Thymus (tissue), 11 donors: Measurements from ENCODE around the gene DNM1. TPM values are rescaled to one million over a fixed set of nuclear protein-coding genes. Genes with fewer than 3 reads are reported as not detected.
"Not testable (repeated sequence)": the region's sequence is repeated elsewhere in the genome, so short reads cannot be mapped to it uniquely, and the experiment has no call there.

ENCODE experiments used
- DNase-seq, 9 donors: peaks; one replicate each; pipeline ENCODE4 v3.0.0-alpha.2; 2013; ENCODE audit warnings: low spot score in 9 of 9, low read depth in 6 of 9, missing footprints in 1 of 9
- H3K27ac ChIP-seq, 2 donors: one replicate each; pipeline ENCODE4 v1.5.1; 2013; ENCODE audit warnings: control low read depth in 1 of 2, low read depth in 1 of 2, low read length in 1 of 2, mild to moderate bottlenecking in 1 of 2, moderate library complexity in 1 of 2
- H3K27me3 ChIP-seq, 2 donors: one replicate each; pipeline ENCODE4 v1.5.1; 2013; ENCODE audit warnings: low read length in 1 of 2; ENCODE audit not compliant: control insufficient read depth in 2 of 2, insufficient read depth in 1 of 2
- H3K36me3 ChIP-seq, 2 donors: one replicate each; pipeline ENCODE4 v1.5.1; 2013; ENCODE audit warnings: low read length in 1 of 2, mild to moderate bottlenecking in 1 of 2, moderate library complexity in 1 of 2; ENCODE audit not compliant: control insufficient read depth in 2 of 2, insufficient read depth in 2 of 2
- H3K4me1 ChIP-seq, 2 donors: one replicate each; pipeline ENCODE4 v1.5.1; 2013; ENCODE audit warnings: low read length in 2 of 2; ENCODE audit not compliant: control insufficient read depth in 2 of 2, insufficient read depth in 2 of 2
- H3K4me3 ChIP-seq, 2 donors: one replicate each; pipeline ENCODE4 v1.5.1; 2013; ENCODE audit warnings: low read length in 2 of 2, control low read depth in 1 of 2, mild to moderate bottlenecking in 1 of 2
- H3K9me3 ChIP-seq, 2 donors: one replicate each; pipeline ENCODE4 v1.5.1; 2013; ENCODE audit warnings: low read length in 1 of 2, mild to moderate bottlenecking in 1 of 2; ENCODE audit not compliant: control insufficient read depth in 2 of 2, insufficient read depth in 1 of 2
- WGBS: extraction: QIAGEN DNeasy Blood & Tissue Kit; methylation state at CpG from one replicate; pipeline ENCODE4 v1.1.7; 2013; 5-methylcytosine and 5-hydroxymethylcytosine counted together
- polyA plus RNA-seq: library from polyadenylated mRNA; stranded (reverse); fragments of 200-250 nt; gene quantifications from one replicate; pipeline ENCODE4 v1.2.3, GENCODE V29; 2013
- total RNA-seq: library from RNA; stranded (reverse); fragments of 120-200 nt; gene quantifications from one replicate; pipeline ENCODE4 v1.2.4, GENCODE V29; 2013
- donor health status: healthy.

DNM1 gene
- total and polyA plus RNA-seq, 2 donors: 0.94 to 4.5 TPM

DNA sequence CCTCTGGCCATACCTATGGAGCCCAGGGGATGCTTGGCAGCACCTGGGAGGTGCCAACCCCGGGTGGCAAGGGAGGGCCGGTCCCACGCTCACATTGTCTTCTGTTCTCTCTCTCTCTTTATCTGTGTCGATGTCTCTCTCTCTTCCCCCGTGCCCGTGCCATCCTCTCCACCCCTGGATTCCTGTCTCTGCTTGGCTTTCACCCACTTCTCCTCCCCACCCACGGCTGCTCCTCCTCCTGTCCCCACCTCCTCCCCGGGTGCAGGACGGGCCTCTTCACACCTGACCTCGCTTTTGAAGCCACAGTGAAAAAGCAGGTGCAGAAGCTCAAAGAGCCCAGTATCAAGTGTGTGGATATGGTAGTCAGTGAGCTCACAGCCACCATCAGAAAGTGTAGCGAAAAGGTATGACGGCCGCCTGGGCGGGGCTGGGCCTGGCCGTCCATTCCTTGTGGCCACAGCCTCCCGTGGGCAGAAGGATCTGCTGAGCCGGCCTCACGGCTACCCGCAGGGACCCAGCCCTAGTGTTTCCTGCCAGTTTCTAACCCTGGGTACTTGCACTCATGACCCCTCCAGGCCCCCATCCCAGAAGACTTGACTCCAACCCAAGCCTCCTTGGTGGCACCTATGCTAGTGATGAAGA, 22.7 kb downstream of the DNM1 start:
- whole genome bisulfite sequencing: 94% methylated on average over 19 of the region's 19 CpGs
- Histone ChIP-seq H3K9me3 (no peaks in the 10 kb centered on the region), H3K36me3 (no peaks in the 10 kb centered on the region), H3K27me3 (no peaks in the 10 kb centered on the region), H3K4me3 (no peak overlapping the region), H3K27ac (no peak overlapping the region), H3K4me1 (no peaks in the 10 kb centered on the region)
- DNase-seq: no peak

DNA sequence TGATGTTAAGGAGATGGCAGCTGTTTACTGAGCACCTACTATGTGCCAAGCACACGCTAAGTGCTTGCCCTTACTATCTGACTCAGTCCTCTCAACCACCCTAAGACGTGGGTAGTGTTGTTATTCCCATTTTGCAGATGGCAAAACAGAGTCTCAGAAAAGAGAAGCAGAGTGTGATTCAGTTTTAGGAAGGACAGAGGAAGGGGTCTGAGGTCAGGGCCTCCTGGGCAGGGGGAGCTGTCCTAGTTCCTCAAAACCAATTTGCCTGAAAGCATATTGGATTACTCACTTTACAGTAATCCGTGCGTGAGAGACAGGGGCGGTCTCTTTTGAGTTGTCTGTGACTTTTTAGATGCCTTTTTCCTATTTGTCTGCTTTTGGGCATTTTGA, 23.2 kb downstream of the DNM1 start:
- Histone ChIP-seq H3K27ac (no peak overlapping the region), H3K27me3 (no peaks in the 10 kb centered on the region), H3K9me3 (no peaks in the 10 kb centered on the region), H3K4me3 (no peak overlapping the region), H3K4me1 (no peaks in the 10 kb centered on the region), H3K36me3 (no peaks in the 10 kb centered on the region)
- 91% methylated on average over 5 of the region's 5 CpGs for WGBS
- DNase-seq: no peak

DNA sequence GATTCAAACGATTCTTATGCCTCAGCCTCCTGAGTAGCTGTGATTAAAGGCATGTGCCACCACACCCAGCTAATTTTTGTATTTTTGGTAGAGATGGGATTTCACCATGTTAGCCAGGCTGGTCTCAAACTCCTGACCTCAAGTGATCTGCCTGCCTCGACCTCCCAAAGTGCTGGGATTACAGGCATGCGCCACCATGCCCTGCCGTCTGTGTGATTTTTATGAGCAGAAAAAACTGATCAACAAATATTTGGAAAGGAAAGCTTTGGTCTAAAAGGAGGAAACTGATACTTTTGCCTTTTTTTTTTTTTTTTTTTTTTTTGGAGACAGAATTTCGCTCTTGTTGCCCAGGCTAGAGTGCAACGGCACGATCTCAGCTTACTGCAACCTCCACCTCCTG, 27.7 kb downstream of the DNM1 start:
- not testable (repeated sequence) for DNase-seq, H3K9me3 ChIP-seq, H3K27me3 ChIP-seq, H3K36me3 ChIP-seq, H3K27ac ChIP-seq, H3K4me1 ChIP-seq, H3K4me3 ChIP-seq
- 94% methylated on average over 7 of the region's 7 CpGs for WGBS

DNA sequence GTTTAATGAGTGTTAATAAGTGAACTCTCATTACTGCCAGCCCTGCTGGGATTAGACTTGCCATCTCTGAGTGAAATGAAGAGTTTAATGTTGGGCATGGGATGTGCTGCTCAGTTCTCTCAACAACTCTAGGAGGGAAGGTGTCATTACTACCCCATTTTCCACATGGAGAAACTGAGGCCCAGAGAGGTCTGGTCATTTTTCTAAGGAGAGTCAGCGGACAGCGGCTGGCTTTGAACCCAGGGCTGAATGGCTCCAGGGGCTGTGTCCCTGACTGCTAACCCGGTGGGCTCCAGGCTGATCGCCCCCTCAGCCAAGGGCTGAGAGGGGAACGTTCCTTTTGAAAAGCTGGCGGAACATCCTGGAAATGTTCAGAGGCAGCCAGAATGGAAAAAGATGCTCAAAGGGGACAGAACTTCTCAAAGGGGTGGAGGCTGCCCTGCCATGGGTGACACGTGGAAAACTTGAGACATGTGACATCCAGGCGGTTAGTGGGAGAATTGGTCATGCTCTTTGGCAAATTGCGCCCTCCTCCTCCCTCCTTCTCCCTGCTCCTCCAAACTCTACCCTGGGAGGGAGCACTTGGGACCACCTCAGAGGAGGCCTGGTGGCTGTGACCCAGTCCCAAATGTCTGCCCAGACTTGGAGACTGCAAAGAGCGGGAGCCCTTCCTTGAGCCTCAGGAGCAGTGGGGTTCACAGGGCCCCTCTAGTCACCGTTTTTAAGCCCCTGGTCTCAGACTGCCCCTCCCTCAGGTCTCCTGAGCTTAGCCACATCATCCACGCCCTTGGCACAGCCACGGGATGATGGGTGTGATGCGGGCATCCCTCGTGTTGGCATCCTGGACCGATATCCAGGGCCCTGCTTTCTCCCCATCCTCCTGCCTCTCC, 28.7 kb downstream of the DNM1 start:
- Histone ChIP-seq H3K36me3 (no peaks in the 10 kb centered on the region), H3K9me3 (no peaks in the 10 kb centered on the region), H3K27ac (no peak overlapping the region), H3K4me3 (no peak overlapping the region), H3K4me1 (no peaks in the 10 kb centered on the region), H3K27me3 (no peaks in the 10 kb centered on the region)
- no peak for DNase-seq
- 90% methylated on average over 16 of the region's 16 CpGs for WGBS

DNA sequence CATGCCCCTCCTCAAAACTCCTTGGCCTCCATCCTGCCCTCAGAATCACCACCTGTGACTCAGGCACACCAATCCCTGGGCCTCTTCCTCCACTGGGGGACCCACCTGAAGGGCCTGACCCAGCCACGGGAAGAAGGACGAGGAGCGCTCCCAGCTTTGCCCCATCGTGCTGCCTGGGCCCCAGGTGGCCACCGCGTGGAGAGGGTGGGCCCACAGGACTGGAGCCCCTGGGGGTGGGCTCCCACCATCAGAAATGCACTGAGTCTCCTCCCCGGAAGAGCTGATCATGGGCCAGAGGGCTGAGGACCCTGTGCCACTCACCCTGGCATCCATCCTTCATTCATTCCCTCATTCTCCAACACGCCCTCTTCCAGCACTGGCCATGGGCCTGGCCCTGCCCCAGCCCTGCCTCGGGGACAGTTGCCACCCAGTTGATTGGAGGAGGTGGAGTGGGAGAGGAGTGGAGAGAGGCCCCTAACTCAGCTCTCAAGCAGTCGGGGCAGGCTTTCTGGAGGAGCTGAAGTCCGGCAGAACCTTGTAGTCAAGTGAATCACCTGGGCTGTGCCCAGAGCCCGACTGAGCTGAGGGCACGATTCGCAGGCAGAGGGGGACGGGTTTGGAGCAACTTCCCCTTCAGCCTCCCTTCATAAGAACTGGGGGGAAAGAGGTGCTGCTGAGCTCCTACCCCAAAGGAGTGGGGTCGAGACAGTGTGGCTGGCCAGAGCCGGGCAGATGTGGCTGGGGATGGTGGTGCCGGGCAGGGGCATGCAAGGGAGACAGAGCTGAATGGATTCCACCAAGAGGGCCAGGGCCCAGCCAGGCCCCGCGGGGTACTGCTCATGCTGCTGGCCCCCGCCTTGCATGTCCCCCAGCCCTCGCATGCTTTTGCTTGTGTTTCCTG, 29.6 kb downstream of the DNM1 start:
- no peak overlapping the region for H3K27ac ChIP-seq
- no peak overlapping the region for H3K4me3 ChIP-seq
- no peaks in the 10 kb centered on the region for H3K9me3 ChIP-seq
- H3K36me3 ChIP-seq: no peaks in the 10 kb centered on the region
- WGBS: 94% methylated on average over 22 of the region's 22 CpGs
- no peaks in the 10 kb centered on the region for H3K27me3 ChIP-seq
- DNase-seq: no peak
- H3K4me1 ChIP-seq: no peaks in the 10 kb centered on the region

DNA sequence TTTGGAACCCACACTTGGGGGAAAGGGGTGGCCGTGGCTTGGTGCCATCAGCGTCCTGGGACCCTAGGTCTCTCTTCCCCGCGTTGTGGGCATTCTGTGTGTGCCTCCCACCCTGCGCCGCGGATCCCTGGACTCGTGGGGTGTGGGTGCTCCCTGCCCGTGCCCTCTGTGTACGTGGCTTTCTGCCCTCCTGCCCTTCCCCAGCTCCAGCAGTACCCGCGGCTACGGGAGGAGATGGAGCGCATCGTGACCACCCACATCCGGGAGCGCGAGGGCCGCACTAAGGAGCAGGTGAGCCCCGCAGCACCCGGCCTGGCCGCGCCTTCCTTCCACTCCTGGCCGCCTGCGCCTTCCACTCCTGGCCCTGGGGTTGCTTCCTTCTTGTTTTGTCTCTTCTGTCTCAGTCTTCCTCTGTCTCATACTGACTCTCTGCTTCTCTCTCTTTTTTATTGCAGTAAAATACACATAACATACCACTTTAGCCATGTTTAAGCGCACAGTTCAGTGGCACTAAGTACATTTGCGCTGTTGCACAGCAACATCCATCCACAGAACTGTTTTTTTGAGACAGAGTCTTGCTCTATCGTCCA, 30.7 kb downstream of the DNM1 start:
- DNase-seq: no peak

DNA sequence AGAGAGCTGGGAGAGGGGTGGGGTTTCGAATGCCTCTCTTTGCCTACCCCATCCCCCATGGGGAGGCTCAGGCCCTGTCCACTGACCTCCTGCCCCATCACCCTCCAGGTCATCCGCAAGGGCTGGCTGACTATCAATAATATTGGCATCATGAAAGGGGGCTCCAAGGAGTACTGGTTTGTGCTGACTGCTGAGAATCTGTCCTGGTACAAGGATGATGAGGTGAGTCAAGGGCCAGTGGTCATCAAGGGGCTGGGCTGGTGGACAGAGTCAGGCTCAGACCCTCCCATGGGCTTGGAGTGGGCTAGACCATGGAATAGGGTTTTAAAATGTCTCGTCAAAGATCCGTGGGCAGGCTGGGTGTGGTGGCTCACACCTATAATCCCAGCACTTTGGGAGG, 38.9 kb downstream of the DNM1 start:
- 97% methylated on average over 4 of the region's 4 CpGs for WGBS
- H3K27ac ChIP-seq: no peak overlapping the region

More for the DNA sequence above, 30.7 kb downstream of the DNM1 start:
- H3K27ac ChIP-seq: no peak overlapping the region
- H3K9me3 ChIP-seq: no peaks in the 10 kb centered on the region
- no peaks in the 10 kb centered on the region for H3K4me1 ChIP-seq
- WGBS: 93% methylated on average over 28 of the region's 28 CpGs
- H3K36me3 ChIP-seq: no peaks in the 10 kb centered on the region
- H3K27me3 ChIP-seq: no peaks in the 10 kb centered on the region
- H3K4me3 ChIP-seq: no peak overlapping the region

DNA sequence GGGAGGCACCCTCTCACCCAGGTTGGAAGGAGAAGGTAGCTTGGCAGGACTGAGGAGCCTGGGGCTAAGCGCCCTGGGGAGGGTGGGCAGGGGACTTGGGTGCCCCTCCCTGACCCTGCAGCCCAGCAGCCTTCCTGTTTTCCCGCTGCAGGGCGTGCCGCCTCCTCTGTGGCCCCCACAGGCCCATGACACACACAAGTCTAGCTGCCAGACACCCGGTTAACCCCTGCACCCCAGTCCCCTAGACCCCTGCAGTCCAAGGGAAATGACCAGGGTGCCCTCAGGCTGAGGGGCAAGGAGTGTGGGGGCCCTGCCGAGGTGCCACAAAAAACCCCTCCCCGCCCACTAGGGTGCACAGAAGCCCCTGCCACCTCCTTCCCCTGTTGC, 39.6 kb downstream of the DNM1 start:
- Histone ChIP-seq H3K4me1 (peaks cover 3 to 37% of the 10 kb centered on the region in 2 donors), H3K9me3 (no peaks in the 10 kb centered on the region), H3K36me3 (no peaks in the 10 kb centered on the region), H3K4me3 (no peak overlapping the region), H3K27me3 (peaks cover 0 to 4% of the 10 kb centered on the region in 2 donors), H3K27ac (no peak overlapping the region)
- 68% methylated on average over 7 of the region's 7 CpGs for WGBS
- DNase-seq: no peak

More for the DNA sequence above, 38.9 kb downstream of the DNM1 start:
- Histone ChIP-seq H3K9me3 (no peaks in the 10 kb centered on the region), H3K4me1 (peaks cover 3 to 37% of the 10 kb centered on the region in 2 donors), H3K36me3 (no peaks in the 10 kb centered on the region), H3K27me3 (peaks cover 0 to 3% of the 10 kb centered on the region in 2 donors), H3K4me3 (no peak overlapping the region)
- no peak for DNase-seq
